ENCODE data around the gene GPATCH8.

The GPATCH8 gene

GRCh38 chr17:44467108-44467507 is 36.1 kb downstream of the GPATCH8 start:
- H3K4me3 ChIP-seq (IDR thresholded peaks at IDR 0.05; ENCODE audit: insufficient read depth, low read depth, low read length), result no peak overlapping the region
- no peaks in the 10 kb centered on the region; the same call in 1 of the 2 replicates for H4K20me1 ChIP-seq (ENCODE audit: insufficient read depth)
- no peak overlapping the region for H3K27ac ChIP-seq
- H3K4me2 ChIP-seq, result peak overlapping the region; percentile 19; the same call in 1 of the 2 replicates
- H3K79me2 ChIP-seq (ENCODE audit: insufficient read depth, low read depth), result peaks cover 71% of the 10 kb centered on the region
- H3K9ac ChIP-seq, result no peak overlapping the region
- H2AFZ ChIP-seq (ENCODE audit: low read depth), result no peak overlapping the region
- no peaks in the 10 kb centered on the region for H3K36me3 ChIP-seq (ENCODE audit: insufficient read depth)
- no peaks in the 10 kb centered on the region for H3K27me3 ChIP-seq (ENCODE audit: insufficient read depth, low read depth)
- TF ChIP-seq CTCF (conservative IDR thresholded peaks at IDR 0.05; ENCODE audit: low read depth, low read length), result no peak
- H3K4me1 ChIP-seq (ENCODE audit: low read depth, poor library complexity, severe bottlenecking), result peaks cover 86% of the 10 kb centered on the region

- Histone ChIP-seq H4K20me1 (ENCODE audit: insufficient read depth) (no peaks in the 10 kb centered on the region; the same call in 1 of the 2 replicates), H3K27ac (no peak overlapping the region), H3K79me2 (ENCODE audit: insufficient read depth, low read depth) (peaks cover 69% of the 10 kb centered on the region), H3K27me3 (ENCODE audit: insufficient read depth, low read depth) (no peaks in the 10 kb centered on the region), H3K4me2 (no peak overlapping the region), H3K4me1 (ENCODE audit: low read depth, poor library complexity, severe bottlenecking) (peaks cover 81% of the 10 kb centered on the region), H3K4me3 (IDR thresholded peaks at IDR 0.05; ENCODE audit: insufficient read depth, low read depth, low read length) (no peak overlapping the region), H3K9ac (no peak overlapping the region), H3K36me3 (ENCODE audit: insufficient read depth) (no peaks in the 10 kb centered on the region), H2AFZ (ENCODE audit: low read depth) (no peak overlapping the region)
- no peak for TF ChIP-seq CTCF (conservative IDR thresholded peaks at IDR 0.05; ENCODE audit: low read depth, low read length)
Measured at GRCh38 chr17:44466339-44466738, 36.9 kb downstream of the GPATCH8 start.

GRCh38 chr17:44465897-44466296 is 37.3 kb downstream of the GPATCH8 start:
- no peaks in the 10 kb centered on the region for H3K27me3 ChIP-seq (ENCODE audit: insufficient read depth, low read depth)
- no peak overlapping the region for H3K4me2 ChIP-seq
- no peak overlapping the region for H3K4me3 ChIP-seq (IDR thresholded peaks at IDR 0.05; ENCODE audit: insufficient read depth, low read depth, low read length)
- H3K79me2 ChIP-seq (ENCODE audit: insufficient read depth, low read depth), result peaks cover 64% of the 10 kb centered on the region
- H3K36me3 ChIP-seq (ENCODE audit: insufficient read depth), result no peaks in the 10 kb centered on the region
- peaks cover 77% of the 10 kb centered on the region for H3K4me1 ChIP-seq (ENCODE audit: low read depth, poor library complexity, severe bottlenecking)
- no peak overlapping the region for H2AFZ ChIP-seq (ENCODE audit: low read depth)
- no peaks in the 10 kb centered on the region for H4K20me1 ChIP-seq (ENCODE audit: insufficient read depth)
- no peak overlapping the region for H3K9ac ChIP-seq
- TF ChIP-seq CTCF (conservative IDR thresholded peaks at IDR 0.05; ENCODE audit: low read depth, low read length), result no peak
- no peak overlapping the region for H3K27ac ChIP-seq

GRCh38 chr17:44465276-44465675 is 37.9 kb downstream of the GPATCH8 start:
- no peak overlapping the region for H3K4me3 ChIP-seq (IDR thresholded peaks at IDR 0.05; ENCODE audit: insufficient read depth, low read depth, low read length)
- no peaks in the 10 kb centered on the region for H3K27me3 ChIP-seq (ENCODE audit: insufficient read depth, low read depth)
- peaks cover 70% of the 10 kb centered on the region for H3K4me1 ChIP-seq (ENCODE audit: low read depth, poor library complexity, severe bottlenecking)
- H3K79me2 ChIP-seq (ENCODE audit: insufficient read depth, low read depth), result peaks cover 59% of the 10 kb centered on the region
- no peak overlapping the region for H3K9ac ChIP-seq
- no peak overlapping the region for H3K27ac ChIP-seq
- 0 out of 2 replicates have a peak overlapping the region, but pooled peaks have one; percentile 10 for H3K4me2 ChIP-seq
- no peaks in the 10 kb centered on the region for H4K20me1 ChIP-seq (ENCODE audit: insufficient read depth)
- H2AFZ ChIP-seq (ENCODE audit: low read depth), result no peak overlapping the region
- no peak for TF ChIP-seq CTCF (conservative IDR thresholded peaks at IDR 0.05; ENCODE audit: low read depth, low read length)
- H3K36me3 ChIP-seq (ENCODE audit: insufficient read depth), result no peaks in the 10 kb centered on the region
